ENCODE data around the gene ARL16.

The ARL16 gene

GRCh38 chr17:81706232-81706611, 22.6 kb upstream of the ARL16 start:
- no peak for TF ChIP-seq FOXP2 (optimal IDR thresholded peaks at IDR 0.05; ENCODE audit: borderline replicate concordance, extremely low read depth, extremely low read length, insufficient read depth)
- no peak for TF ChIP-seq TAF1 (IDR thresholded peaks at IDR 0.05; ENCODE audit: borderline replicate concordance, insufficient read depth, low read length)
- no peak for TF ChIP-seq REST (IDR thresholded peaks at IDR 0.05; ENCODE audit: insufficient read depth in 1 of 2, low read depth in 2 of 2, low read length in 2 of 2)
- TF ChIP-seq POLR2AphosphoS5 (IDR thresholded peaks at IDR 0.05; ENCODE audit: low read depth, low read length): no peak
- no peak for TF ChIP-seq SIN3A (IDR thresholded peaks at IDR 0.05; ENCODE audit: borderline replicate concordance, insufficient read depth, low read length)

GRCh38 chr17:81705518-81706231, 22.1 kb upstream of the ARL16 start:
- TF ChIP-seq REST (IDR thresholded peaks at IDR 0.05; ENCODE audit: insufficient read depth in 1 of 2, low read depth in 2 of 2, low read length in 2 of 2) (no peak), TAF1 (IDR thresholded peaks at IDR 0.05; ENCODE audit: borderline replicate concordance, insufficient read depth, low read length) (no peak), SIN3A (IDR thresholded peaks at IDR 0.05; ENCODE audit: borderline replicate concordance, insufficient read depth, low read length) (no peak), POLR2AphosphoS5 (IDR thresholded peaks at IDR 0.05; ENCODE audit: low read depth, low read length) (peak; percentile 24; the same call in 1 of the 2 replicates), FOXP2 (optimal IDR thresholded peaks at IDR 0.05; ENCODE audit: borderline replicate concordance, extremely low read depth, extremely low read length, insufficient read depth) (no peak)

GRCh38 chr17:81703747-81704654, 20.4 kb upstream of the ARL16 start:
- TF ChIP-seq FOXP2 (optimal IDR thresholded peaks at IDR 0.05; ENCODE audit: borderline replicate concordance, extremely low read depth, extremely low read length, insufficient read depth) (no peak), TAF1 (IDR thresholded peaks at IDR 0.05; ENCODE audit: borderline replicate concordance, insufficient read depth, low read length) (no peak), POLR2AphosphoS5 (IDR thresholded peaks at IDR 0.05; ENCODE audit: low read depth, low read length) (0 out of 2 replicates have a peak, but pooled peaks have one; percentile 26), SIN3A (IDR thresholded peaks at IDR 0.05; ENCODE audit: borderline replicate concordance, insufficient read depth, low read length) (no peak)

- TF ChIP-seq SIN3A (IDR thresholded peaks at IDR 0.05; ENCODE audit: borderline replicate concordance, insufficient read depth, low read length) (peak; percentile 38; the same call in 1 of the 2 replicates), REST (IDR thresholded peaks at IDR 0.05; ENCODE audit: insufficient read depth in 1 of 2, low read depth in 2 of 2, low read length in 2 of 2) (peak; percentile 16 to 45; a peak in 1 of 4 replicates), TAF1 (IDR thresholded peaks at IDR 0.05; ENCODE audit: borderline replicate concordance, insufficient read depth, low read length) (peak; percentile 96), POLR2AphosphoS5 (IDR thresholded peaks at IDR 0.05; ENCODE audit: low read depth, low read length) (peak; percentile 94), FOXP2 (optimal IDR thresholded peaks at IDR 0.05; ENCODE audit: borderline replicate concordance, extremely low read depth, extremely low read length, insufficient read depth) (no peak)
Measured at GRCh38 chr17:81702934-81703746, 19.5 kb upstream of the ARL16 start, which contains the start of gene MRPL12. Gene MRPL12 (plus strand): TSS chr17:81703367. CDS start chr17:81703502, 135 bp downstream.
